Measurements from ENCODE around the gene PSD2. TPM values are rescaled to one million over a fixed set of nuclear protein-coding genes. Genes with fewer than 3 reads are reported as not detected.

PSD2 gene
- total and polyA plus RNA-seq, 10 of the 15 experiments (the other 5 are each of a cell fraction or from before 2014, with no cell fraction given), result 0.02 to 0.14 (median 0.03) TPM; not detected in 5

DNA sequence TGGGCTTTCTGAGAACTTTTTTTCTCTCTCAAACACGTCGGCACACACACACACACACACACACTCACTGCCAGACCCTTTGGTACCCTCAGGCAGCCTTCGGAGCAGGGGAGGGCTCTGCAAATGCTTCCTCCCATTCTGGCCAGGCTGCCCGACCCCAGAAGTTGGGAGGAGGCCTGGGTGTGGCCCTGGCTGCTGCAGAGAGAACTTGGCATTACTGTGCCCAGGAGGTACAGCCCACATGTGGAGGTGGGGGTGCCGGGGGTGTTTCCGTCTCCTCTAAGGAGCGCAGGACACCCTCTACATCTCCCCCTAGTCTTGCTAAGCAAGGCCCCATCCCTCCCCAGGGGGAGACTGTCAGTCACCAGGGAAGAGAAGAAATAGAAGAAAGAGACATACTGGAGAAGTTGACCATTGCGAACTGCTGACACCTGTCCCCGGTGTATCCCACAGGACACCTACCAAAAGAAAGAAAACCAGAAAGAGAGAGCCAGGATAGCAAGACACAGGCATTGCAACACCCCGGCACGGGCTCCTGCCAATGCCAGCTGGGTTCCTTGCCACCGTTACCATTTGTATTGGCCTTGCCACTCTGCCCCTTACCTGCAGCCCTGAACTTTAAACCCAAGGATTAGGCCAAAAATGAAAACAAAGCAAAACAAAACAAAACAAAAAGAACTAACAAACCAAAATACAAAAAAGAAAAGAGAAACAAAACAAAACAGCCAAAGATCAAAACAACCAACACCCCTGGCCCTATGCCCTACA, 69.3 kb downstream of the PSD2 start:
- ChIA-PET POLR2A (interaction anchor here (0.6 to 0.7 kb wide), 3 partner anchors 15 to 834 kb away, joined by 3 read pairs; no protein-coding TSS in a partner anchor), SMC1A (ENCODE audit: uncharacterized antibody, unreplicated experiment) (interaction anchor here (1.1 to 3.1 kb wide), 3 partner anchors 8 to 104 kb away, joined by 3 to 16 read pairs (median 4); no protein-coding TSS in a partner anchor), CTCF (interaction anchor here (1.6 to 10.1 kb wide), 5 partner anchors 20 to 105 kb away, joined by 4 to 129 read pairs (median 11); no protein-coding TSS in a partner anchor), RAD21 (ENCODE audit: unreplicated experiment) (interaction anchor here (0.7 to 3.2 kb wide), 4 partner anchors 58 to 576 kb away, joined by 3 to 30 read pairs (median 7); no protein-coding TSS in a partner anchor)
- no TSS peak for BruUV-seq (replicated peaks)
- Histone ChIP-seq H3K4me3 (no peak overlapping the region), H3K36me3 (ENCODE audit: control insufficient read depth in 2 of 2, insufficient read depth in 2 of 2, low read length in 1 of 2) (no peaks in the 10 kb centered on the region; a peak in 2 of 4 replicates), H3K9ac (ENCODE audit: control insufficient read depth, insufficient read depth, low read length) (no peak overlapping the region), H3K4me2 (ENCODE audit: control insufficient read depth, insufficient read depth) (no peak overlapping the region), H2AFZ (ENCODE audit: control insufficient read depth, low read depth, low read length) (no peak overlapping the region), H4K20me1 (ENCODE audit: control insufficient read depth, insufficient read depth) (no peaks in the 10 kb centered on the region), H3K4me1 (ENCODE audit: control insufficient read depth, insufficient read depth, low read length) (peaks cover 8% of the 10 kb centered on the region), H3K27me3 (replicated peaks in 1 of 2; ENCODE audit: control insufficient read depth in 2 of 2, insufficient read depth in 2 of 2, low read length in 1 of 2) (no peaks in the 10 kb centered on the region), H3K79me2 (ENCODE audit: control insufficient read depth, insufficient read depth, low read length) (no peaks in the 10 kb centered on the region), H3K27ac (ENCODE audit: control insufficient read depth, insufficient read depth) (no peak overlapping the region), H3K9me3 (replicated peaks; ENCODE audit: control insufficient read depth, insufficient read depth, low read length) (no peaks in the 10 kb centered on the region)
- no peak for ATAC-seq
- FAIRE-seq, result no peak
- DNase-seq (ENCODE audit: low read depth, low spot score), result no peak
- no peak for TF ChIP-seq IKZF1 (conservative IDR thresholded peaks at IDR 0.05)
- intact Hi-C loops (cut with micrococcal nuclease; ENCODE audit: unreplicated experiment) (loop anchor here (1.0 to 5.0 kb wide), 3 partner anchors 78 to 292 kb away; no protein-coding TSS in a partner anchor), in situ Hi-C loops (cut with MboI) (no loop called here)
- WGBS (ENCODE audit: insufficient coverage, insufficient replicate concordance, low lambda C conversion rate, missing lambda C conversion rate), result 41% methylated on average over 12 of the region's 12 CpGs

DNA sequence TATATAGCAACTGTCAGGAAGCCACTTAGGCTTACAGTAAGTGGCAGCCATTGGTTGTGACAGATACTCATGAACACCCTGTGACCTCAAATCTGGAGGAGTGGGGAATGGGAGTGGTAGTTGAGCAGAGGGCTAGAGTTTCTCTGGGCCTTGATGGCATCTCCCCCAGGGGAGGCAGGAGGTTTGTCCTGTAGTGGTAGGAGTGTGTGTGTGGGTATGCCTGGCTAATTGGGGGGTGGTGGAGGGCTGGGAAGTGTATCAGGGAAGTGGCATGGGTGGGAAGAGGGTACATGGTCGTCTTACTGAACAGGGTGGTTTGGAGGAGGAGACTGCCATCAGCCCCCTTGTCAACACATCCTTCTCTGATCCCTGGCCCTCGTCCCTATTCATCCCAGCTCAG, 71.5 kb downstream of the PSD2 start:
- 40% methylated on average over 1 of the region's 2 CpGs for WGBS (ENCODE audit: insufficient coverage, insufficient replicate concordance, low lambda C conversion rate, missing lambda C conversion rate)
- H3K9ac ChIP-seq (ENCODE audit: control insufficient read depth, insufficient read depth, low read length), result no peak overlapping the region
- no peaks in the 10 kb centered on the region for H4K20me1 ChIP-seq (ENCODE audit: control insufficient read depth, insufficient read depth)
- intact Hi-C loops (cut with micrococcal nuclease; ENCODE audit: unreplicated experiment), result no loop called here
- CTCF ChIA-PET, result interaction anchor here (0.7 to 10.1 kb wide), 7 partner anchors 8 to 103 kb away, joined by 3 to 129 read pairs (median 3); no protein-coding TSS in a partner anchor
- RAD21 ChIA-PET (ENCODE audit: unreplicated experiment), result interaction anchor here (2.8 to 3.2 kb wide), 2 partner anchors 80 to 102 kb away, joined by 11 to 17 read pairs; no protein-coding TSS in a partner anchor
- in situ Hi-C loops (cut with MboI), result no loop called here
- H3K4me2 ChIP-seq (ENCODE audit: control insufficient read depth, insufficient read depth), result no peak overlapping the region
- H3K27ac ChIP-seq (ENCODE audit: control insufficient read depth, insufficient read depth), result no peak overlapping the region
- H3K27me3 ChIP-seq (replicated peaks in 1 of 2; ENCODE audit: control insufficient read depth in 2 of 2, insufficient read depth in 2 of 2, low read length in 1 of 2), result no peaks in the 10 kb centered on the region
- no peak overlapping the region for H2AFZ ChIP-seq (ENCODE audit: control insufficient read depth, low read depth, low read length)
- DNase-seq (ENCODE audit: low read depth, low spot score) (no peak), ATAC-seq (no peak), FAIRE-seq (no peak)
- no TSS peak for BruUV-seq (replicated peaks)
- H3K36me3 ChIP-seq (ENCODE audit: control insufficient read depth in 2 of 2, insufficient read depth in 2 of 2, low read length in 1 of 2), result no peaks in the 10 kb centered on the region; a peak in 1 of 4 replicates
- H3K9me3 ChIP-seq (replicated peaks; ENCODE audit: control insufficient read depth, insufficient read depth, low read length), result no peaks in the 10 kb centered on the region
- no peak overlapping the region for H3K4me3 ChIP-seq
- no peaks in the 10 kb centered on the region for H3K79me2 ChIP-seq (ENCODE audit: control insufficient read depth, insufficient read depth, low read length)
- SMC1A ChIA-PET (ENCODE audit: uncharacterized antibody, unreplicated experiment), result interaction anchor here (1.0 to 3.1 kb wide), 3 partner anchors 19 to 101 kb away, joined by 3 to 16 read pairs (median 3); no protein-coding TSS in a partner anchor
- POLR2A ChIA-PET, result interaction anchor here (0.9 kb wide), 1 partner anchor 102 kb away, joined by 4 read pairs; no protein-coding TSS in a partner anchor
- H3K4me1 ChIP-seq (ENCODE audit: control insufficient read depth, insufficient read depth, low read length), result peaks cover 7% of the 10 kb centered on the region
- TF ChIP-seq FOS (IDR thresholded peaks at IDR 0.05; ENCODE audit: borderline replicate concordance, extremely low read depth, insufficient read length), result no peak
- TF ChIP-seq RCOR1 (conservative IDR thresholded peaks at IDR 0.05; ENCODE audit: low read depth, low read length), result no peak
- TF ChIP-seq MTA3 (IDR thresholded peaks at IDR 0.05; ENCODE audit: borderline replicate concordance, low read length), result no peak
- TF ChIP-seq TBL1XR1 (IDR thresholded peaks at IDR 0.05; ENCODE audit: low read depth, low read length), result no peak
- TF ChIP-seq POLR2AphosphoS5 (IDR thresholded peaks at IDR 0.05; ENCODE audit: low read length), result no peak
- no peak for TF ChIP-seq ATF7 (IDR thresholded peaks at IDR 0.05; ENCODE audit: low read depth)
- no peak for TF ChIP-seq ZNF207 (IDR thresholded peaks at IDR 0.05; ENCODE audit: borderline replicate concordance)
- no peak for TF ChIP-seq MEF2A (IDR thresholded peaks at IDR 0.05; ENCODE audit: insufficient read depth, low read depth, low read length)
- no peak for TF ChIP-seq SUPT20H (IDR thresholded peaks at IDR 0.05; ENCODE audit: borderline replicate concordance, control insufficient read depth, low read depth, low read length)
- TF ChIP-seq POU2F2 (IDR thresholded peaks at IDR 0.05; ENCODE audit: borderline replicate concordance, low read depth, low read length), result no peak
- TF ChIP-seq, protein P1, sequence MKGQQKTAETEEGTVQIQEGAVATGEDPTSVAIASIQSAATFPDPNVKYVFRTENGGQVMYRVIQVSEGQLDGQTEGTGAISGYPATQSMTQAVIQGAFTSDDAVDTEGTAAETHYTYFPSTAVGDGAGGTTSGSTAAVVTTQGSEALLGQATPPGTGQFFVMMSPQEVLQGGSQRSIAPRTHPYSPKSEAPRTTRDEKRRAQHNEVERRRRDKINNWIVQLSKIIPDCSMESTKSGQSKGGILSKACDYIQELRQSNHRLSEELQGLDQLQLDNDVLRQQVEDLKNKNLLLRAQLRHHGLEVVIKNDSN (IDR thresholded peaks at IDR 0.05; ENCODE audit: borderline replicate concordance, extremely low read length, insufficient read depth, low read depth, low read length), result no peak

Measured in GM12878 (cell line).